HG03097 (cell line): ENCODE results near the gene PEX14.

ENCODE experiments used
- ATAC-seq: cut with Tn5 transposase; IDR thresholded peaks from one replicate; pipeline ENCODE4 v1.9.1; 2021; ENCODE audit not compliant: unreplicated experiment, low FRiP score

Gene PEX14

DNA sequence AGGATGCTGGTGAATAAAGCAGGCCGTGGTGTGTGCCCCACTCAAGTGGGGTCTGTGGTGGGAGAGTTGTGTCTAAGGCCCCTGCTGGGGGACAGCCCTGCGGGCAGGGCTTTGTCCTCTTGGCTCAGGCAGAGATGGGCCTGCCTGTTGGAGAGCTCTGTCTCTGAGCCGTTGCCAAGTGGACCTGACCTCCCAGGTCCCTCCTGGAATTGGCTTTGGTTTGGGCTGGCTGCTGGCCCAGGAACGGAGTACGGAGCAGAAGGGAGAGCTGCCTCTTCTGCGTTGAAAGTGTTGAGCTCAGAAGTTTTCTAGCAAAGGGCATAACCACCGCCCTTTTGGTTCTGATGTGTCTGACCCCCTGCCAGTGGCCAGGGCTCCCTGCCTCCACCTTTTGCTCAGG is 153.9 kb downstream of the PEX14 start:
- ATAC-seq, result no peak

DNA sequence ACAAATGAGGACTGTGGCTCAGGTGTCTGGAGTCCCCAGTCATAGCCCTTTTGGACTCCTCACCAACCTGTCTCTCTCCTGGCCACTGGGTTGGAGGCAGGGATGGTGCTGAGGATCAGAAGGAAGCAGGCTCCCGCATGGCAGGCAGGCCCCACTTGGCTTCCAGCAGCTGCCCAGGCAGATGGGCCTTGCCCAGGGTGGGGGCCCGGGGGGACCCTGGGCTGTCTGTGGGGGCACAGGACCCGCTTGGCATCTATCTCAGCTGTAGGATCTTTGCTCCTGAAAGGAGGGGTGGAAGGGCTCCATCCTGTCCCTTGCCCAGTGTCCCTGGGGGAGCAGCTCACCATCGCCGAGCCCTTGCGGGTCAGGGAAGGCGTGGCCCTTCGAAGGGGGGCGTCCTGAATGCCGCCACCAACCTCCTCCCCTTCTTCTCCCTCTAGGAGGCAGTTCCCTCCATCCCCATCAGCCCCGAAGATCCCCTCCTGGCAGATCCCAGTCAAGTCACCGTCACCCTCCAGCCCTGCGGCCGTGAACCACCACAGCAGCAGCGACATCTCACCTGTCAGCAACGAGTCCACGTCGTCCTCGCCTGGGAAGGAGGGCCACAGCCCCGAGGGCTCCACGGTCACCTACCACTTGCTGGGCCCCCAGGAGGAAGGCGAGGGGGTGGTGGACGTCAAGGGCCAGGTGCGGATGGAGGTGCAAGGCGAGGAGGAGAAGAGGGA is 154.5 kb downstream of the PEX14 start:
- ATAC-seq, result no peak

DNA sequence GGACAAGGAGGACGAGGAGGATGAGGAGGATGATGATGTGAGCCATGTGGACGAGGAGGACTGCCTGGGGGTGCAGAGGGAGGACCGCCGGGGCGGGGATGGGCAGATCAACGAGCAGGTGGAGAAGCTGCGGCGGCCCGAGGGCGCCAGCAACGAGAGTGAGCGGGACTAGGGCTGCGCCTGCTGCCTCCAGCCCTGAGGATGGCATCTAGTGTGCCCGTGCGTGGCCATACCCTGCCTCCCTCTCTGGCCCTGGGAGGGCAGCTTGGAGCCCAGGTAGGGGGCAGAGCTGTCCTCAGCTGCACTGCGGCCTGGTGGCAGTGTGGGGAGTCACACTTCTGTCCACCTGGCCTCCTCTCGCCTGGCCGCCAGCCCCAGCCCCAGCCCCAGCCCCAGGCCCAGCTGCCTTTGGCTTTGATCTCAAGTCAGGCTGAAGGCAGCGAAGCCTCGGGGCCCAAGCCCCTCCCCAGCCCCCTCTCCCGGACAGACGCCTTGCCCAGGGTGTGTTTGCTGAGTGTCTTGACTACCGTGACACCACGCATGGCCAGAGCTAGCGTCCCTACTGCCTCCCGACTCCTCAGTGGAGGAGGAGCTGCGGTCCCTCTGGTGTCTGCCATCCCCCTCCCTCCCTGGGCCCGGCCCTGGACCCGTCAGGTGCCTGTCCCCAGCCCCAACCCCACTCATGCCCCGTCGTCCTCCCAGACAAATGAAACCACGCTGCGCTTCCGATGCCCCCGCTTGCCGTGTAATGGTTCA is 155.2 kb downstream of the PEX14 start:
- no peak for ATAC-seq

DNA sequence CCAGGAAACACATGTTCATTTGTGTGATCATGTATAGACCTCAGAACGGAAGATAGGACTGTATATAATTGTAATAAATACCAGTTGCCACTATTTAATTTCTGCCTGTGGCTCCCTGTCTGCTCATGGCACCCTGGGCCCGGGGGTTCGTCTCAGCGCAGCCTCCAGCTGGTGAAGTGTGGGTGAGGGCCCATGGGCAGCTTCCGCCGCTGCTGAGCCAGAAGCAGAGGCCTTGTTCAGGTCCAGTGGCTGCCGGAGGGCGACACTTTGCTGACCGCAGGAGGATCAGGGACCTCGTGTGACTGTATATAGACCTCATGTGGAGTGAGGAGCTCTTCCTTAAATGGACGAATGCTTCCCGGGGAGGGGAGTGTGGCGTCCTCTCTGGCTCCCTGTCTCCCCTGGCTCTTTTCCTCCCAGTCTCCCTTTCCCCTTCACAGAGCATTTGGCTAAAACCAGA is 155.9 kb downstream of the PEX14 start:
- ATAC-seq, result no peak

DNA sequence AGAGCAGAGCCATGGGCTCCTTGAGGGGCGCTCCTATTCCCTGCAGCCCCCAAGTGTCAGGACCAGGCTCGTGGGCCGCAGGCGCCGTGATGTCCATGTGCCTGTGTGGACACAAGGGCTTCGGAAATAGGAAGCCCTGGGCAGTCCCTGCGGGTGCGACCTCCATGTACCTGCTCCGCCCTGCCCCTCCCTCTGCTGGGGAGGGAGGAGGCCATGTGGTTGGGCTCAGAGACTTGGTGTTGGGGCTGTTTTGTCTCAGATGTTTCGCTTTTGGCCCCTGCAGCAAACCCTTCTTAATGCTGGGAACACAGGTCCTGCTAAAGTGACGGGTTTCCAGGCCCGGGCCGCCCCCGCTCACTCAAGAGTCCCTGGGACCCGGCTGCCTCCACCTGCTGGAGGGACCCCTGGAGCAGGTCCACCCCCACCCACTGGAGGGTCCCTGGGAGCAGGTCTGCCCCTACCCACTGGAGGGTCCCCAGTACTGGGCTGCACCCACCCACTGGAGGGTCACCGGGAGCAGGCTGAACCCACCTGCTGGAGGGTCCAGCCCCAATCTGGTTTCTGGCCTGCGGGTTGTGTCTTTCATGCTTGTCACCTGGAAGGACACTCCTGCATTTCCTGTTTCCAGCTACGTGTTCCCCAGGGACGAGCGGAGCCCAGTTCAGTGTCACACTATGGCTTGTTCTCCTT is 156.5 kb downstream of the PEX14 start:
- ATAC-seq, result no peak

DNA sequence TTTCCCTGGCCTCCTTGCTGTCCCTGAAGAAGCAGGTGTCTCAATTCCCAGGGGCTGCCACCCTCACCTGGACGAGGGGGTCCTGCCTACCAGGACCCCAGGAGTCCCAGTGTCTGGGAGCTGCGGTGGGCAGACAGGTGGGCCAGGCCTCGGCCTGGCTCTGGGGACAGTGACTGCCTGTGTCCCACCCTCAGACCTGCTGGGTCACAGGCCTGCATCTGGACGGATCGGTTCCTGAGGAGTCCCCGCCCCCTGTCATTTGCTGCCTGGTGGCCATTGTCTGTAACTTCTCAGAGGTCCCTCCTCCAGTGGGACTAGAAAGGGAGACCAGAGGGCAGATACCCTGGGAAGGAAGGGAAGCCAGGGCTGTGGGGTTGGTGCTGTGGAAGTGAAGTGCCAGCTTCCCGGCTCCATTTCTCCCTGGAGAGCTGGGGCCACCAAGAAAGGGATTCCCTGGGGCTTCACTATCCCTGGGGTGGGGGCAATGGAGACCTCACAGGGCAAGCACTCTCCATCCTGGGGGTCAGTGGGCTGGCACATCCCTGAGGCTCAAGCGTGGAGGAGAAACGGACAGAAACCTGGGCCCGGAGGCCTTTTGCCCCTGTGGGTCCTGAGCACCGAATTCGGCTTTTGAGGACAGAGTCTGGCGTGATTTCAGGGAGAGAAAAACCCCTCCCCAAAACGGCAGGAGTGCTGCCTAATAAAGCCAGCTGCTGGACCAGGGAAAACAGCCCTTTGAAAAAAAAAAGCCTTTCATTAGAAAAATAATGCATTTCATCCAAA is 157.3 kb downstream of the PEX14 start:
- ATAC-seq, result no peak

DNA sequence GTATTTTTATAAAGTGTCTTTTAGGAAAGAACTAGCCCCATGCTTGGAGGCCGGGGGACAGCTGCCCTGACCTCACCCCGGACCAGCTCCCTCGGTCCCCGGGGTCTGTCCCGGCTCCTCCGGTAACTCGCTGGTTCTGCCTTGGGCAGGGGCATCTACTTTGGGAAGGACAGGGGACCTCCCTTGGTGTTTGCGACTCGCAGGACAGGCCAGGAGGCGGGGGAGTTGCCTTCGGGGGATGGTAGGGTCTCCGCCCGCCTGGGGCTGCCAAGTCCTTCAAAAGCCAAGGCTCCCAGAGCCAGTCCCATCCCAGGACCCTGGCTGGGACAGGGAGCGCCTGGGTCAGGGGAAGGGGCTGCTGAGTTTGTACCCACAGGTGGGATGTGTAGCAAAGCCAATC is 157.9 kb downstream of the PEX14 start:
- ATAC-seq, result no peak

DNA sequence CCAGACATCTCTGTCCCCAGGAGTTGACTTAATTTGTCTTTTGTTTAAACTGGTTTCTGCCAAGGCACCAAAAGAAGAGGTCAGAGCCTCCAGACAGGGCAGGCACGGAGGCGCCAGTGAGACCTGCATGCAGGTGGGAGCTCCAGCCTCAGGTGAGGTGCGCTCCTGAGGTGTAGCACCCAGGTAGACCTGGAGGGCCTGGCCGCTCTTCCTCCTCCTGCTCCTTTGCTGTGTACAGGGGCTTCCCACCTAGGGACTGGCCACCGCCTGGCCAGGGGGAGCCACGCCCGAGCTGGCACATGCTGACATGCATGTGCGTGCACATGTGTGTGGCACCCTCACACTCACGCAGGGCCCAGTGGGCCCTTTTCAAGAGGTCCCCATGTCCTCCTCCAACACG is 158.7 kb downstream of the PEX14 start:
- ATAC-seq, result no peak

DNA sequence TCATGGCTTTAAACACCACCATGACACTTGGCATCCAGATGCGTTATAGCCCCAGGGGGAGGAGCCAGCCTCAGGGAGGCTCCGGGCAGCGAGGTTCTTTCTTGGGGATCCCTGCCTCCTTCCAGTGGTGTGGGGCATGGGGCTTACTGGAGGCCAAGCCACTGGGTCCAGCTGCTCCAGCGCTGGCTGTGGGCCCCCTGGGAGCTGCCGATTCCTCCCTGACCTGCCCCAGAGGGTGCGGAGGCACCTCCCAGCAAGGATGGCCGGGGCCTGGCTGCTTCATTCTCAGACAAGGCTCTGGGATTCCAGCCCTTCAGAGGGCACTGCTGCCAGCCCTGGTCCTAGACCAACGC is 159.3 kb downstream of the PEX14 start:
- ATAC-seq, result no peak

DNA sequence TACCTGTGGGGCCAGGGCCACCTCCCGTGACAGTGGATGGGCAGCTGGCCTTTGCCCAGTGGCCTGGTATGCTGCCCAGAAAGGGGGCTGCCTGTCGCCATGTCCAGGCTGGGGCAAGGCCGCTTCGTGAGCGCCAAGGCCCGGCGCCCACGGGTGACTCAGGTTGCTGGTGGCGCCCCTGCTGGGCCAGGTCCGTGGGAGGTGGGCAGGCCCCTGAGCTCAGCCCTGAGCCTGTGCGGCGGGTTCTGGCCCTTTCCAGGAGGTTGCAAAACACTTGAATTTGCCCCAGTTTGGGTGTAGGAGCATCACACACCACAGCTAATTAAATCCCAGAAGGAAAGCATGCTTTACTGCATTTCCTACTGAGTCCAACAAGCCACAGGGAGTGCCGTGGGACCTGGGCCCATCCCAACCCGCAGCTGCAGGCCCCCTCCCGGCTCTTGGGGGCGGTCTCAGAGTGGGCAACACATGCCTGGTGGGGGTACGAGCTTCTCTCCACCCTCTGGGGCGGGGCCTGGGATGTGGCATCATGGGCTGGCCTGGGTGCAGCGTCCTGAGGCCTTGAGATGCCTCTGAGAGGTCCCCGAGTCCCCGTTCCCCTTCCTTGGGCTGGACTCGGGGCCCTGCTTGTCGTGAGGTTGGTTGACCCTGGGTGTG is 159.8 kb downstream of the PEX14 start:
- ATAC-seq, result no peak

DNA sequence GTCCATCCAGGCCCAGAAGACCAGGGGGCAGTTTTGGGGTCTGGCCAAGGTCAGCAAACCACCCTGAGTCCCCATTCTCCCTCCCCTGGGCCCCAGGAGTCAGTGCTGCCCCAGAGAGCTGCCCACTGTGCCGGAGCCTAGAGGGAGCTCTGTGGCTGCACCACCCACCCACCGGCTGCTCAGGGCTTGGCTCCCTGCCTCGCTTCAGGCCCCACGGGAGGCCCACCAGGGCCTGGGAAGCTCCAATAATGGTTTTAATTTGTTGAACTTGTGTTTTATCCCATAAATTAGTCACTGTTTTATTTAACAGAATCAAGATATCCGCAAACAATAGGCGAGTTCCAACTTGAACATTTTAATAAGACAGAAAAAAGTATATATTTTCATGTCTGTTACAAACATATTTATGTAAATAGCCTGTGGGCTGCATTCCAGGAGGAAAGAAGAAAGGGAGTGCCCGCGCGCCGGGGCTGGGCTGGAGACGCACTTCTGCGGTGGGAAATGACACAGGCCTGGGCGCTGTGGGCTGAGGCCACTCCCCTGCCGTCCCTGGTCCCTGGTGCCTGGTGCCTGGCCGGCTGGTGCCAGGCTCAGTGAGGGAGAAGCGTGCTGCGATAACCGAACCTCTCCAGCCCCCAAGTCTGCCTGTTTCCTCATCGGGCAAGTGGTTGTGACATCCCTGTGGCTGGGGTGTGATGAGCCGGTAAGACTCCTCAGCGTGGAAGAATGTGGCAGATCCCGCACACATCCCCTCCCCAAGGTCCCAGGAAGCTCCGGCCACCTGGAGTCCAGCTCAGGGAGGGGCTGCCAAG is 160.5 kb downstream of the PEX14 start:
- no peak for ATAC-seq

DNA sequence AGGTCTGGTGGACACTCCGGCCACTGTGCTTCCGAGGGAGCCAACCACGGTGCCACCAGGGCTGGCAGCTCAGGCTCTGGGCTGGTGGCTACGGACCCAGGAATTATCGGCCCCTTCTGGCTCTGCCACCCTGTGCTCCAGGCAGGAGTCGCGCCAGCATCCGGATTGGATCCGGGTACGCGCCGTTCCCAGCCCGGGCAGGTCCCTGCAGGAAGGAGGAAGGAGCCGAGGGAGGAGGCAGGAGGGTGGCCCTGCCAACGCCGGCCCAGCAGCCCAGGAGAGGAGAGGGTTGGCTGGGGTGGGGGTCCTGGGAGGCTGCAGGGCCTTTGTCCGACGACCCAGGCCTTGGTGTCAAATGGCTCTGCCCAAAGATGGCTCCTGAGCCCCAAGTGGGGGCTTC is 161.2 kb downstream of the PEX14 start:
- no peak for ATAC-seq

DNA sequence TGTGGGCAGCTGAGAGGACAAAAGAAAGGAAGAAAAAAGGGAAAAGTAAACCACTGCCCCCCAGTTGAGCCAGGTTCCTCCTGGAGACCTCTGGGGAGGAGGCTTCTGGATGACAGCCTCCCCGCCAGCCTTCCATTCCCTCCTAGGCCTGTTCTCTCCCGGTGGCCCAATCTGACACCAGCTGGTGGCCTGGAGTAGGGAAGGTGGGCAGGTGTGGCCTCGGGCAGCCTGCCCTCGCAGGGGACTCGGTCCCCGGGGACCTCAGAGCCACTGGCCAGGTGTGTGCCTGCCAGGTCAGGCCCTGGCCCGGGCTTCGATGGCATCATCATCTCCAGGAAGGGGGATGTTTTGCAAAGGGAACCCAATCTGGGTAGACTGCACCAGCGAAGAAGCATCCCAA is 162.7 kb downstream of the PEX14 start:
- no peak for ATAC-seq

DNA sequence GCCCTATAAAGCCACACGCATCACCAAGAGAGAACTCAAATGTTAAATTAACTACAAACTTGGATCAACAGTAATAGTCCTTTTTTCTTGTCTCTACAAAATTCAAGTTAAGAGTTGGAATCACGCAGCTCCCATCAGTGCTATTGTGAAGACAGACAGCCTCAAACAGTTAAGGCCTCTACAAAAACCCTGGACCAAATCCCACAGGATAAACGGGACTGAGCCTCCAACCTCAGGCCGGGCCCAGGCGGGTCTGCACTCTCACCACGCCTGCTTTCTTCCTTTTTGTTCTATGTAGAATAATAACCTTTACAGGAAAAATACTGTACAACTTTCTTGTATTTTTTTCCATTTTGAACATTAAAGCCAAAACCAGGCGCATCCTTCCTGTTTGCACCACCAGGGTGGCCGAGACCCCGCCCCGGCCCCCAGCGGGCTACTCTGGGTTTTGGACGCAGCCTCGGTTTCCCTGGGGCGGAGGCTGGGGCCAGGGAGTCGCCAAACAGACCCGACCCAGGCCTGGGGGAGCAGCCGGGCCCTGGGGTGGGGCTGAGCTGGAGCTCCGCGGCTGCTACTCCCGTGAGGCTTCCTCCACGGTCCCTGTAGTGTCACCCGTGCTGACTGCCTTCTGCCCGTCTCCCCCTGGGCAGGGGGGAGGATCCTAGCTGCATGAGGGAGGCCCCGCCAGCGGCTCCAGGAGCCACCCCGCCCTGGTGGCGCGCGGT is 163.2 kb downstream of the PEX14 start:
- ATAC-seq, result no peak

DNA sequence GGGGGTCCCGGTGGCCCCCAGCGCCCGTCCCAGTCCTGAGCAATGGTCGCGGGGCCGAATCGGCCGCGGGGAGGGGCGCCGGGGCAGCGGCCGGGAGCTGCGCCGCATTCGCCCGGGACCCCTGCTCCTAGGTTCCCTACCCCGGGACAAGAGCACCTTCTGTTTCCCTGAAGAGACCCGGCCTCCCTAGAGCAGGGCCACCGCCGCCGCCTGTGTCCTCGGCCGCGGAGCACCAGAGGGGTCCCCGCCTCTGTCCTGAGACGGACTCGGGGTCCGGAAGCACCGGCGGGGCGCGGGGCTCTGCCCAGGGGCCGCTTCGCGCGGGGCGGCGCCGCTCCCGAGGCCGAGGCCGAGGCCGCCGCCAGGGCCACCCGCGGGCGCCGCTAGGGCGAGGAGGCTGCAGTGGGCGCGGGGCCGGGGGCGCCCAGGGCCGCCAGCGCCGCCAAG is 163.8 kb downstream of the PEX14 start:
- no peak for ATAC-seq

DNA sequence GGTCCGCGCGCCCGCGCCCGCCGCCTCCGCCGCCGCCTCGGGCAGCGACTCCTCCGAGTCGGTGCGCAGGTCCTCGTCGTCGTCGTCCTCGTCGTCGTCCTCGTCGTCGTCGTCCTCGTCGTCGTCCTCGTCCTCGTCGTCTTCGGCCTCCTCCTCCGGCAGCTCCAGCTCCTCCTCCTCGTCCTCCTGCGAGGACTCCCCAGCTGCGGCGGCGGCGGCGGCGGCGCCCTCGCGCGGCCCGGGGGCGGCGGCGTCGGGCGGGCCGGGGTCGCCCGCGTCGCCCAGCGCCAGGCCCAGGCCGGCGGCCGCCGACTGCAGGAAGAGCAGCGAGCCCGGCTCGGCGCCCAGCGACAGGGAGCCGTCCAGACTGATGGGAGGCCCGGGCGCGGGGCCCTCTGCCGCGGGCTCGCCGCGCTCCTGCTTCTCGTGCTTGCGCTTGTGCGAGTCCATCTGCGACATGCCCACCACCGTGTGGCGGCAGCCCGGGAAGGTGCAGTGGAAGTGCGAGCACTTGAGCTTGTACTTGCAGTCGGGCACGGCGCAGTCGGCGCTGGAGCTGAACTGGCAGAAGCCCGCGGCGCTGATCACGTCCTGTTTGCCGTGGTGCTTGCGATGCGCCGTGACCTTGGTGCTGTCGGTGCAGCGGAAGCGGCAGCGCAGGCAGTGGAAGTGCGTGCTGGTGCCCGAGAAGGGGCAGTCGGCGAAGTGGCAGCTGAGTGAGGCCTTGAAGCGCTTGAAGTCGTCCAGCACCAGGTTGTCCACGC is 164.4 kb downstream of the PEX14 start:
- no peak for ATAC-seq

DNA sequence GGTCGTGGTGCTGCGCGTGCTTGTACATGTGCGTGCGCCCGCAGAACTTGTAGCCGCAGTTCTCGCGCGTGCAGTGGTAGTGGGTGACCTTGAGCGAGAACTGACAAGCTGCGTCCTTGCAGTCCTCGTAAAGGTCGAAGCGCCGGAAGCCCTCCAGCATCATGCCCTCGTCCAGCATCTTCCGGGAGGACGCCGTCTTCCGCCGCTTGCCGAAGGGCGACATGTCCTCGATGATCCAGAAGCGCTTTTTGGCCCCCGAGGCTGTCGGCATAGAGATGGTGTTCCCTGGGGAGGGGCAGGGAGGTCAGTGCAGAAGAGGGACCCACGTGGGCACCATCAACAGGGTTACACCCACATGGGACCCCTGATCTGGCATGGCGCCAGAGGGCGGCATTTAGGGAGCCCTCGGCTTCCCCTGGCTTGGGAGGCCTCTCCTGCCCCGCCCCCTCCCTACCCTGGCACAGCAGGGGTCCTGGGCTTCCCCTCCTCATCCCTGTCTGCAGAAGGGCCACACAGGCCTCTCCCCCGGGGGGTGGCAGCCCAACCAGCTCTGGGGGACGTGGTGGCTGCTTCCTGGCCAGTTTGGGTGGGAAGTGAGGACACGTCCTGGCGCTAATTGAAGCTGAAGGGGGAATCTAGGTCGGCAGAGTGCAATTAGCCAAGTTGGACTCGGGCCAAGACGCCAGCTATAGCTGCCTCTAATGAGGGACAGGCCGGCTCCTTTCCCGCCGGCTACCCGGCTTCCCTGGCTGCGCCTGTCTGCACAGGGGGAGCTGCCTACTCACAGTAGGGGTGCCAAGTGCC is 165.2 kb downstream of the PEX14 start:
- ATAC-seq, result no peak
